HTR-8/SVneo (cell line): ENCODE measurements around the gene CIAO1.
"Not testable (repeated sequence)": the region's sequence is repeated elsewhere in the genome, so short reads cannot be mapped to it uniquely, and the experiment has no call there.

Experiments
- DNase-seq: peaks from one replicate; pipeline ENCODE4 v3.0.0; 2011; ENCODE audit warnings: low spot score, mixed read lengths; ENCODE audit not compliant: insufficient read length
- FAIRE-seq: peaks from 2 replicates; lab custom pipeline; 2011; peaks lifted over from hg19 to GRCh38; lab: Jason Lieb, UNC

CIAO1 gene

DNA sequence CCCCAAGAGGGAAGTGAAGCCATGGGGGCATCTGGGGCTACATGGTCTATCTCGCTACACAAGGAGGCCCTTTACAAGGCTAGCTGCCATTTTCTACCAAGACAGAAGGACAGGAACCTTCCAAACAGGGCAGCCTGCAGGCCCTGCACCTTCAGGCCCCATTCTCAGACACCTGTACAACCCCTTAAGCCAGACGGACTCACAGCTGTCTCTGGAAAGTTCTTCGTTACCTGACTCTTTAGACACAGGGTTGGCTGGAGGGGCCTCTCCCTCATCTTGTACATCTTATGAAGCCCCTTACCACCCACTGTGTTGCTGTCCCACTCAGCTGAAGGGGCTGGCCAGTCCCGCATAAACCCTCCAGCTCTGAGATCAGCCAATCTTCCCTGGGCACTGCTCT, 17.4 kb upstream of the CIAO1 start:
- no peak for FAIRE-seq
- no peak for DNase-seq

DNA sequence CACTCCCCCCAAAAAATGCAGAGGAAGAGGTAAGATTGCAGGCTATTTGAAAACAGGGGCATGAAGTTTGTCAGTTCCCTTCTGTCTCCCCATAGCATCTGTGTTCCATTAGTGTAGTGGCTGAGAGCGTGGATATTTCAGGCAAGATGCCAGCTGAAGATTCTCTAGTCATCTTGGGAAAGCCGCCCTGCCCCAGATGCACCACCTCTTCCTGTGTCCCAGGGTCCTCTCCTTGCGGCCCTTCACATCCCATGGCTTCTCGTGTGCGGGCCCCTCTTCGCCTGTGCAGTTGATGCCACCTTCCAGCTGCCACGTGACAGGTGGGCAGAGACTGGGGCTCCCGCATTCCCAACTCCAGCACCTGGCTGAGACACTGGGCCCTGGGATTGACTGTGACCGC, 16.4 kb upstream of the CIAO1 start:
- DNase-seq (no peak), FAIRE-seq (no peak)

DNA sequence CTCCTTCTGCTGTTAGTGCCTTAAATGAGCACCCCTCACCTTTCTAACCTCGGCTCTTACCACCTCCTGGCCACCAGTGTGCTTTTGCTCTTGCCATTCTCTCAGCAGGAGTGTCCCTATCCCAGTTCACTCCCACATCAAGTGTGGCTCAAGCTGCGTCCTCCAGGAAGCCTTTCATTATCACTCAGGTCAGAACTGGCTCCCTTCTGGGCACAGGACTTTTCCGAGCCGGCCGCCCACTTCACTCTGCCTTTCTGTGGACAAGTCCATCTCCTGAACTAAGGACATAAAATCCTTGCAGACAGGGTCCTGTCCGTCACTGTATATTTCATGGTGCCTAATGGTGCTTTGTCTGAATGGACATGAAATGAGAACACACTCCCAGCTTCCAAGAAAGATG, 15.8 kb upstream of the CIAO1 start:
- FAIRE-seq (peak; percentile 26), DNase-seq (no peak)

DNA sequence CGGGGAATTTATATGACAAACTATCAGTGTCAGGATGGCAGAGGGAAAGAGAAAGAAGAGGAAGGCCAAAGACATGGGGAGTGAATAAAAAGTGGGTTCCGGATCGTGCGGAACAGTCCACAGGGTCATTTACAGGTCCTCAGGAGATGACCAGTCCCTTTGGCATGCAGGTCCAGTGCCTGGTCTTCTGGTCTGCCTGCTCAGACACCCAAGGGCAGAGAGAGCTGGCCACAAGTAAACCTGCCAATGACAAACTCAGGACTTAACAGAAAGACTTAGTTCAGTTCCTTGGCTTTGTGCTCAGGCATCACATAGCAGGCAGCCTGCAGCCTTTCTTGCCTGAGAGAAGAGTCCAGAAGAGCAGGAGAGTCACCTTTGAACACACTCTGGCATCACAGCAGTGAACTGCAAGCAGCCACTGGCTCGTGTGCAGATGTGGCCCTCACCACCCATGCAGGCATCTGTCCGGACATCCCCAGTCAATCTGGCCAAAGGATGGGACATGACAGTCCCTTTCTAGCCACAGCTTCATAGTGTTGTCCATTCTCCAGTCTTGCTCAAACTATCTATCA, 14.2 kb upstream of the CIAO1 start:
- FAIRE-seq (peak; percentile 87), DNase-seq (peak; percentile 99)

DNA sequence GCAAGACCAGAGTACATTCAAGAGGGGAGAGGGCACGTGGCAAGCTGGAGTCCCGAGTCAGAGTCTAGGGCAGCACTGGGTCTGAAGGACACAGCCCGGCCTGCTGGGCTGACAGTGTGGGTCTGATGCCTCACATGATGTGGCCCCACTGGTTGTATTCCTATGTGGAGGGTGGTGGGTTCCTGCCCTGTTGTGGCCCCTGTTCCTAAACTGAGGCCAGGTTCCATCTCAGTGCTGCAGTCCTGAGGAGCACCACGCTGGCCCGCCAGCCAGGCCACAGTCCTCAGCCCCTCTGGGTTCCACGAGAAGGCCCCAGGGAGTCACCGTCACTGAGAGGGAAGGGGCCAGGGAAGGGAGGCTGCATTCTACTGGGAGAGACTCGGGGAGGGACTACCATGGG, 13.5 kb upstream of the CIAO1 start:
- no peak for DNase-seq
- no peak for FAIRE-seq

DNA sequence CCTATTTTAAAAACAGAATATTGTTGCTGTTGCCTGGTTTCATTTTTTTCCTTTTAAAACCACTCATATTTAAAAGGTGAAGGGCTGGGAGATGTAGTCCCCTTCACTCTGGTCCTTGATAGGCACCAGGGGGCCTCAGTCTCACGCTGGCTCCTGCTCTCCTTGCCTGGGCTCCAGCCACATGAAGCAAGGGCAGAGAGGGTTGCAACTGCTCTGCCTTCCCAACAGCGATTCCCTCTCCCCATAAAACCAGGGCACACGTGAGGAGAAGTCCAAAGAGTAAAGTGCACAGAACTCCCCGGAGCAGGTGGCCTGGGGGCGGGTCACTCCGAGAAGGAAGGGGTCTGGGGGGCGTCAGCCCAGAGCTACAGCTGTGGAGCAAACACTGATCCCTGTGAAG, 13.0 kb upstream of the CIAO1 start:
- no peak for DNase-seq
- no peak for FAIRE-seq

DNA sequence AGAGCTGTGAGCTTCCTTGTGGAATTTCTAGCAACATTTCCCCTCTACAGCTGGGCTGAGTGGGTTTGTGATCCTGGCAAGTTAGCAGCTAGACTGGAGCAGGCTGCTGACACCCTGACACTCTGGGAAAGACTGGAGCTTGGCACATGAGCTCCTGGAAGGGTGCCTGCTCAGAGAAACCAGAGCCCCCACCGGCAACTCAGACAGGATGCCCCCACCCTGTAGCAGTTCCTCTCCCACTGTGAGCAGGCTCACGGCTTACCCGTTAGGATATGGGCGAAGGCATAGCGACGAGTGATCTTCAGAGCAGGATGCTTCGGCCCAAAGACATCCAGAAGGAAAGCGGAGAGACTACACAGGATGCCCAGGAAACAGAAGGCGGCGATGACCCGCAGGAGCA, 11.5 kb upstream of the CIAO1 start:
- FAIRE-seq (no peak), DNase-seq (no peak)

DNA sequence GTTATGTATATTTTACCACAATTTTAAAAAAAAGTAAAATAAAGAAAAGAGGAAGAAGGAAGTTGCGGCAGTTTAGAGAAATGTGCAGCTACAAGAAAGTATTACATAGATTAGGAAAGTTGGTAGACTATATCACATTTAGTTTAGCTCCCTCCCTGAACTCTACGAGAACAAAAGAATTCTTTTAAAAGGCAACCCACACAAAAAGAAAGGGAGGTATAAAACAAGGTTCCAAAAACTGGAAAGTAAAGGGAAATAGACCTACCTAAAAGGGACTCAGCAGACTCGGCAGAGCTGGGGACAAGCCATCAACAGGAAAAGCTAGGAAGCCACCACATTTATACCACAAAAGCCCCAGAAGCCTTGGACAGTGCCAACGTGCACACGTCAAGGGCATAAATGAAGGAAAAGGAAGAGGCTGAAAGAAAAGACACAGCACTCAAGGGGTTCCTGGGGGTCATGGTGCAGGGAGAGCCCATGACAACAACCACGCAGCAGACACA, 9.4 kb upstream of the CIAO1 start:
- DNase-seq = no peak

DNA sequence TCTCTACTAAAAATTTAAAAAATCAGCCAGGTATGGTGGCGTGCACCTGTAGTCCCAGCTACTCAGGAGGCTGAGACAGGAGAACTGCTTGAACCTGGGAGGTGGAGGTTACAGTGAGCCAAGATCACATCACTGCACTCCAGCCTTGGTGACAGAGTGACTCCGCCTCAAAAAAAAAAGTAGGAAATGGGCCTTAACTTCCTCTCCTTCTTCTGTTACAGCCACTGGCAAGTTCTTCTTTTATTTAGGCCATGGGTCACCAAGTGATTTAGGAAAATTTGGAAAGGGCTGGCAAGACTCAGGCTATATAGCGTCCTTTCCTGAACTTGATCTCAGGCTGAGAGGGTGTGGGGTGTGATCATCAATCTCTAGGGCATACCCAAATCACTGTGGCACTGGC, 8.3 kb upstream of the CIAO1 start:
- not testable (repeated sequence) for FAIRE-seq

More for the DNA sequence above, 9.4 kb upstream of the CIAO1 start:
- no peak for FAIRE-seq

DNA sequence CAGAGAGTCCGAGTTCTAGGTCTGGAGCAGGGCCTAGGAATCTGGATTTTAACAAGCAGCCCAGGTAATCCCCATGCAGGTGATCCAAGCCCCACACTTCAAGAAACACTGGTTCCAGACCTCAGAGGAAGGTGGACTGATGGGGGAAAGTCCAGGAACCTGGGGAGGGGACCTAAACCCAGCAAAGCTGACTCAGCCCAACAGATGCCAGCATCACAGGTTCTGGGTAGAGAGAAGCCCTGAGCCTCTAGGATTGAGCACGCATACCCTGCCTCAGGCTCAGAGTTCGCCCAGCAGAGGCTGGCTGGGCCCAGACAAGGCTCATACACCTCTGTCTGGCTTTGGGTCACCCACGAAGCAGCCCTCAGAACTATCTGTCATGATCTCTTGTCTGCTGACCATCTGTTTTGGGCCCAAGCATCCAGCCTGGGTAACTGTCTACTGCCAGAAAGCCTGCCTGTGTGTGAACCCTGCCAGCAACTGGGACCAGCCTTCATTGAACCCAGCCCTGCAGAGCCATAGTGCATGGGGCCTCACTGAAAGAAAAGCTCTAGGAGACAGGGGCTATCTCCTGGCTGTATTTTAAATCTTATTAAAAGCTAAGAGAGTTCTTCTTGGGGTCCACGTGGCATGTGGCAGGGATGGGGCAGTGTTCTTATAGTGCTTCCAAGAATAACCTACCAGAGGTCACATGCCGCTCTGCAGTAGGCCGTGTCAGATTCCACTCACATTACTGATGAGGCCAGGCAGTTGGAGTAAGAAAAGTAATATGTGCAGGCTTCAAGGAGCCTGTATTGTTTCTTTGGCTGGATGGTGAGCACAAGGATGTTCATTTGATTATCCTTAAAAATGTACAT, 7.6 kb upstream of the CIAO1 start:
- DNase-seq = no peak
- FAIRE-seq = no peak

More for the DNA sequence above, 8.3 kb upstream of the CIAO1 start:
- not testable (repeated sequence) for DNase-seq

DNA sequence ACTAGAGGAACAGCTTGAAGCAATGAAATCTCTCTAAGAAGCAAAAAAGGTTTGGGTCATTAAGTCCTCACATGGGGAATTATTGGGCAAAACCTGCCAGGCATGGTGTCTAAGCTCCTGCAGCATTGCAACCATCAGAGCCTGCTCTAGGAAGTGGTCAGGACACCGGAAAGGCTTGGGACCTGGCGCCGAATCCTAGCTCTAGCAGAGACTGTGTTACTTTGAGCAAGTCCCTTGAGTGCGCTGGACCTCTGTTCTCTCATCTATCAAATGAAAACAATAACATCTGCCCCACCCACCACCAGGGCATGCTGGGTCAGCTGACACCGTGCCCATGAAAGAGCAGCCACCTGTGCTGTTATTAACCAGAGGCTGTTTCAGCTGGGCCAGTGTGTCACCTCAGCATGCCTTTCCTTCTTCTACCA, 6.5 kb upstream of the CIAO1 start:
- peak; percentile 58 for FAIRE-seq
- no peak for DNase-seq

DNA sequence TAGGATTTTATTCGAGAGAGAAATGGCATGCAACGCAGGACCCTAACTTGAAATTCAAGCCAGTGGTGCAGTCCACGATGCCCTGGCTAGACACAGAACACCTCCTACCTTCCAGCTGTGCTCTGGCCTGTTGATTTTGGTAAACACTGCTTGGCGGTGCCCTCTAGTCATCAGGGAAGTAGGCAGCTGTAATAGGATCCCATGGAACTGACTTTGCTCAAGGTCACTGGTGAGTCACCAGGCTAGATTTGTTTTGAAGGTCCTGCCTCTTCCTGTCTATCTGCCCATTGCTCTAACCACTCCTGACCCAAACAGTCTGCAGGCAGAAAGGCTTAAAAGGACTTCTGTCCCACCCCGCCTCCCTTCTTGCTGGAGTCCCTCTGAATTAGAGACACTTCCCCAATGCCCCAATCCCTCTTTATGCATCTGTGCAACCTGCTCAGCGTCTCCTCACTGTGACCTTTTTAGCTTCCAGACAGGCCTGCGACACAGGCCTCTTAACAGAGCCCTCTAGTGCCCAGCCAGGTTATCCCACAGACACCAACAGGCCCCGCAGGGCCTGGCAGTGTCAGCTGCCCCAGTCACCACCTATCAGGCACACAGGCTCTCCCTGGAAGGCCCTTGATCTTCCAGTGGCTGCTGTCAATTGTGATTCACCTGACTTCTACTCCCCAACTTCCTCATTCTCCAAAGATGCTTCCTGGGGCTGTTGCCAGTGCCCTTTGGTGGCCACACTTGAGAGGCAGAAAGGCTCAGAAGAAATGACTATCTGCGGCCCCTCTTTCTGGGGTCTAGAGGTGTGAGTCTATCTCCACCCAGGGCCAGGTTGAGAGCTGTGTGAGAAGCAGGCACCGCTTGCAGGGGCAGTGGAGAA, 5.4 kb upstream of the CIAO1 start:
- DNase-seq (peak; percentile 95), FAIRE-seq (peak; percentile 98)

DNA sequence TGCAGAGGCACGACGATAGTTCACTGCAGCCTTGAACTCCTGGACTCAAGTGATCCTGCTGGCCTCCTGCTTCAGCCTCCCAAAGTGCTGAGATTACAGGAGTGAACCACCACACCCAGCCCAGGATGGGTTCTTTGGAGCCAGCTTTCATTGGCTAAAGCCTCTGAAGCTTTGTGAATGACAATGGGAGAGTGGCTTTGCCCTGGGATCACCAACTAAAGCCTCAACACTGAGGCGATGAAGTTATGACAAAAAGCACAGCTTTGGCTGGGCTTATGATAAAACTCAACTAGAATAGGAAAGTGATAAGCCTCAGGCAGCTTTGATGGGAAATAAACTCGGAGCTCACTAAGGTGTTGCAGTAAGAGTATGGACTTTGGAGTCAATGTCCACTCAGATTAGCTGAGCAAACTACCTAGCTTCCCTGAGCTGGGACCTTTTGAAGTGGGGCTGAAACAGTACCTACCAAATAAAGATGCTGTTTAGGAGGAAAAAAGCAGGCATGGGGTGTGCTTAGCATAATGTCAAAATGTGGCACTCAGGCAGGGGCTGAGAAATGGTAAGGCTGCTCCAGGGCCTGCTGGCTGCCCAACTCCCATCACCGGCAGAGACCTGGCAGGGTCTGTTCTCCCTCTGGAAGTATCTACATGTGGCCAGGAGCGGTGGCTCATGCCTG, 4.6 kb upstream of the CIAO1 start:
- no peak for FAIRE-seq
- no peak for DNase-seq

DNA sequence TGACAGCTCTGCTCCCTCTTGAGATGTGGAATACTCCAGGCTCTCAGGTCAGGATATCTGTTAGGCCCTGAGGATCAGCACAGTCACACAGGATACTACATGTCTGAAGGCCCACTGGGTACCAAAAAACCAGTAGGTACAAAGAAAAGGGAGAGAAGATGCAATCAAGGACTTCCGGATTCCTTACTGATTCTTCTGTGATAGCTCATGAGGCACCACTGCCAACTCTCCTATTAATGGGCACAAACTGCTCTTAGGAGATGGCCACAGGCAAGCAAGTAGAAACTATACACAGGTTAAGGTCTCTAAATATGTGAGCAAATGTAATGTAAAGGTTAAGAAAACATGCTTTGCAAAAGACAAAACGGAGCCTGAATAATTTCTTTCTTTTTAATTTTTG, 3.7 kb upstream of the CIAO1 start:
- no peak for FAIRE-seq

DNA sequence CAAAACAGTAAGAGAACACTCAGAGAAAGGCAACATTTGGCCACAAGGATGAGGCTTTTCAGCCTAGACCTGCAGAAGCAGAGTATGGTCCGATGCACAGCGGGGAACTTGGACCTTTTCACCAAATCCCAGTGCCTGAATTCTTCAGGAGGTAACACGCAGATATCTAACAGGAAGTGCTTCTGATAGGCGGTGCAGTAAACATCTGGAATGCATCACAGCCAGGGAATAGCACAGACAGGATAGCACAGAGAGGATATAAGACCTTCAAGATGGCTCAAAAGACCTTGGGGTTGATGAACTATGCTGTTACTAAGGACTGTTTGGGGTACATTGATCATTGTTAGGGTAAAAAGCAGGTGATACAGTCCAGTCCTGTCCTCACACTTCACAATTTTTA, 1.9 kb upstream of the CIAO1 start:
- FAIRE-seq (no peak), DNase-seq (no peak)

More for the DNA sequence above, 3.7 kb upstream of the CIAO1 start:
- no peak for DNase-seq

DNA sequence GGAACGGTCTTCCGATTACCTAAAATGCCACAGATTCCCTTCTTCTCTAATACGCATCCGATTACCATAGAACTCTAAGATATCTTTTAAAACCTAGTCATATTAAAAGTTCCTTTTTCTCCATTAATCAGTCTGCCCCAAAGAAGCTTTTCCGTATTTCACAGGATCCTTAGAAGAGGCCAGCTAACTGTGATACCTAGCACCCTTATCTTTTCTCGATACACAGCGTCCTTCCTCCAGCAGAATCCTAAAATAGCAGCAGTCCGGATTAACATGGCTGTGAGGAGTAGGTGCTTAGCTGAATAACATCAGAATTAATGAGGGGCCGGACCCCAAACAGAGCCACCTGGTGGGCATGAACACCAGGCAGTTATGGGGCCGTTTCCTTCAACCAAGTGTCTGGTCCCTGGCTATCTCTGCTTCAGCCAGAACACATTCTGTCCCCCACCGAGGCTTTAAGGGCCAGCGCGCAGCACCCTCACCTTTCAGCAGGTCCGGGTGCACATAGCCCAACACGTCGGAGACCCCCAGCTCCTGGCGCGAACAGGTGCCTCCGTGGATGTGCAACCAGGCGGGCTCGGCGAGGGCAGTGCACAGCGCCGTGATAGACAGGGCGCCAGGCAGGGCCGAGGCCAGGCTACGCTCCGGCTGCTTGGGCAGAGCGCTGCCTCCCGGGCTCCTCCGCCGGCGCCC, 1.2 kb upstream of the CIAO1 start:
- DNase-seq = peak; percentile 75

DNA sequence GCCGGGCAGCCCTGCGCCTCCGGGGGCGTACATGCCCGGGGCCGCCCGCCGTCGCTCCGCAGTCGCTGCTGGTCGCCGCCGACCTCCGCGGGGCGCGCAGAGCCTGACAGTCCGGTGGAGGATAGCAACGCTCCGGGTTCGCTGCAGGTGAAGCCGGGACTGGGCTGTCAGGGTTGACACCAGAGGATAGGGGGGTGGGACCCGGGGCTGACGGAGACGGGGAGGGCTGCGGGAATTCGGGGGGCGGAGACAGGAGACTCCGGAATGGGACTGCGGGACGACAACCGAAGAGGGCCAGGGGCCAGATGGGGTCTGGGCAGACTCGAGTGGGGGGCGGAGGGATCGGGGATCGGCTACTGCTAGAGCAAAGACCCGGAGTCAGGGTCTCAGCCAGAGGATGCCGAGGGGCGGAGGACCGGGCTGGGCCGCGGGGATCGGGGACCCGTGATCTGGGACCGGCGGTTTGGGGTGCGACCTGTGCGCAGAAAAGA, 631 bp upstream of the CIAO1 start:
- peak; percentile 51 for DNase-seq
- no peak for FAIRE-seq

More for the DNA sequence above, 1.2 kb upstream of the CIAO1 start:
- no peak for FAIRE-seq

DNA sequence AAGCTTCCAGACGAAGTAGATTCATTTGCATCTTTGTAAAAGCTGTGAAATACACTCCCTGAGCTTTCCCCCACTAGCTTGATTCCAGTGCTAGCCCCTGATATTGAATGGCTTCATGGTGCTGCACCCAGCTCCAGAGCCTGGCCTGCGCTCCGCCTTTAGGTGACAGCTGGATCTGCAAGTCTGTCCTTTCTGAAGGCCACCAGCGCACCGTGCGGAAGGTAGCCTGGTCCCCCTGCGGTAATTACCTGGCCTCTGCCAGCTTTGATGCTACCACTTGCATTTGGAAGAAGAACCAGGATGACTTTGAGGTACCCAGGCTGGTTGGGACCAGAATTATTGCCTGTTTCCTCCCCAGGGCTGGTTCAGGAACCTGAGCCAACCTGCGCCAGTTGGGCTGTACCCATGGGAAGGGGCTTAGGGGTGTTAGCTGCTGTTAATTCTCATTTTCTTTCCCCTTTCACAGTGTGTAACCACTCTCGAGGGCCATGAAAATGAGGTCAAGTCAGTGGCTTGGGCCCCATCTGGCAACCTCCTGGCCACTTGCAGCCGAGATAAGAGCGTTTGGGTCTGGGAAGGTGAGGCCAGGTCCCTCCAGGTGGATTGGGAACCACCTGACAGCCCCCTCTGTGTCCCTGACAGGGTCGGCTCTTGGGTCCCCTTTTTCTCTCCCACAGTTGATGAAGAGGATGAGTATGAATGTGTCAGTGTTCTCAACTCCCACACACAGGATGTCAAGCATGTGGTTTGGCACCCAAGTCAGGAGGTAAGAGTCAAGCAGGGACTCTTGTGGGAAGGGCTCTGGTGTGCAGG, 1.3 kb downstream of the CIAO1 start:
- no peak for FAIRE-seq

More for the DNA sequence above, 1.3 kb downstream of the CIAO1 start:
- DNase-seq = peak; percentile 62
